Subcutaneous preadipocyte (primary cell): Measurements from ENCODE around the gene TMEM150A. TPM values are rescaled to one million over a fixed set of nuclear protein-coding genes. Genes with fewer than 3 reads are reported as not detected.

Experiments used
- small RNA-seq: library from RNA; depleted of rRNA; stranded (forward); fragments of <200 nt; gene quantifications from one replicate; pipeline ENCODE3, GENCODE V24; 2012
- total RNA-seq: library from RNA; depleted of rRNA; stranded (reverse); fragments of >200 nt; gene quantifications from 2 replicates; pipeline ENCODE4 v1.2.3, GENCODE V29; 2012

TMEM150A gene, protein sequence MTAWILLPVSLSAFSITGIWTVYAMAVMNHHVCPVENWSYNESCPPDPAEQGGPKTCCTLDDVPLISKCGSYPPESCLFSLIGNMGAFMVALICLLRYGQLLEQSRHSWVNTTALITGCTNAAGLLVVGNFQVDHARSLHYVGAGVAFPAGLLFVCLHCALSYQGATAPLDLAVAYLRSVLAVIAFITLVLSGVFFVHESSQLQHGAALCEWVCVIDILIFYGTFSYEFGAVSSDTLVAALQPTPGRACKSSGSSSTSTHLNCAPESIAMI
- total RNA-seq: 8.6 and 9.6 TPM in 2 replicates

DNA sequence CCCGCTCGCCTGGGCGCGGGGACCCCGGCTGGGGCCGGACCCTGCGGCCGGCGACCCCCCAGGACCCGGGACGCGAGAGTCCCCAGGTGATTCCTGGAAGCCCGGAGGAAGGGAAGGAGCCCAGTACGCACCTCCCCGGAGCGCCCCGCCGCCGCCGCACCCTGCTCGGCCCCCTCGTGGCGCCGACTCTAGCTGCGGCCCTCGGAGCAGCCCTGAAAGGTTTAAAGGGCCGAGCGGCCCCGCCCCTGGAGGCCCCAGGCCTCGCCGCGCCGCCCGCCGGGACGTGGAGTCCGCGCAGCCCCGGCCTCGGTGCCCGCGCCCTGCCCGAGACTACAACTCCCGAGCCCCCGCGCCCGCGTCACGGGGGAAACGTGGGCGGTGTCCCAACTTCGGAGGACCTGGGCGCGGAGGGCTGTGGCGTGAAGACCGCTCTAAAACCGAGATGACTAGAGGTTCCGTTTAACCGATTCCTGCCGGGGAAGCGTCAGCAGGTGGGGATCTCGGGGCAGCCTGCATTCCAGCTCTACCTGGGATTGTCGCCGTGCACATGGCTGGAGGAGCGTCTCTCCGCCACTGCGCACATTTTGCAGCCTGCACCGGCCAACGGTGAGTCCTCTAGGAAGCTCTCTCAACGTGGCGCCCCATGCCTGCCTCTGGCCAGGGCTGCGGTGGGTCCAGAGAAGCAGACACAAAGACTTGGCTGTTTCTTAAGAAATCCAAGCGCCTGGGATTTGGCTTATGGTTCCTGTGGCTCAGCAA lies at the start of gene TMEM150A:
TSS of gene TMEM150A (minus strand) at position 223 of the 759 bp plus-strand sequence. CDS start 750 bp downstream, outside the sequence.

DNA sequence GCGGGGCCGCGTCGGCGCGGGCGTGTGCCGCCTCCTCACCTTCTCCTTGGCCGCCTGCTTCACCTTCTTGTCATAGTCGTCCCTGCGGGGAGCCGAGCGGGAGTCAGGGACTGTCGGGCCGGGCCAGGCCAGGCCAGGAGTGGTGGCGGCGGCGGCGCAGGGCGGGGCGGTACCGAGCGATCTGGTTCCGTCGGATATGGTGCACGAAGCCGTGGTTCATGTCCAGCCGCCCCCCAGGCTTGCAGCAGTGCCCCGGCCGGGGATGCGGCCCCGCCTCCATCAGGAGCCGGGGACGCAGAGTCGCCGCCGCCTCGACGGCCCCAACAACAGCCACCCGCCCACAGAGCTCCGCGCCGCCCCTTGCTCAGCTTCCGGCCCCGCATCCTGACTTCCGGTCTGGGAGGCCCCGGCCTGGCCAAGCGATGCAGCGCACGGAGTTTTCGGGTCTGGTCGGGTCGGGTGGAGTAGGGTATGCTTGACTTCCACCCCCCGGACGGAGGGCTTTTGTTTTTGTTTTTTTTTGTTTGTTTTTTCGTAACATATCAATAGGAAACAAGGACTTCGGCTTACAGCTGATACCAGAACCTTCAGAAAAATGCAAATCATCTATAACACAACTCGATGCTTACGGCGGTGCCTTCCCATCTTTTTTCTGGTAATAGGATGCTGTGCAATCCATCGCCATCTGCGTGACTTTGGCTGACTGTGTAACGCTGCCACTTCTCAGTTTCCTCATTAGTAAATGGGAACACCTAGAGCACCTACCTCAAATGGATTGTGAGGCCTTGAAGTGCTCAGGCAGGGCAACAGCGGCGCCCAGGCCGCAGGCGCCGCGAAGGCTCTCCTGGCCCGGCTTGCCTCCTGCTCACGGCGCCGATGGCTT lies 9.4 kb upstream of the TMEM150A start, which contains the start of gene C2orf68:
TSS of gene C2orf68 (minus strand) at position 362 of the 883 bp plus-strand sequence. CDS start at position 280, 82 bp downstream.

DNA sequence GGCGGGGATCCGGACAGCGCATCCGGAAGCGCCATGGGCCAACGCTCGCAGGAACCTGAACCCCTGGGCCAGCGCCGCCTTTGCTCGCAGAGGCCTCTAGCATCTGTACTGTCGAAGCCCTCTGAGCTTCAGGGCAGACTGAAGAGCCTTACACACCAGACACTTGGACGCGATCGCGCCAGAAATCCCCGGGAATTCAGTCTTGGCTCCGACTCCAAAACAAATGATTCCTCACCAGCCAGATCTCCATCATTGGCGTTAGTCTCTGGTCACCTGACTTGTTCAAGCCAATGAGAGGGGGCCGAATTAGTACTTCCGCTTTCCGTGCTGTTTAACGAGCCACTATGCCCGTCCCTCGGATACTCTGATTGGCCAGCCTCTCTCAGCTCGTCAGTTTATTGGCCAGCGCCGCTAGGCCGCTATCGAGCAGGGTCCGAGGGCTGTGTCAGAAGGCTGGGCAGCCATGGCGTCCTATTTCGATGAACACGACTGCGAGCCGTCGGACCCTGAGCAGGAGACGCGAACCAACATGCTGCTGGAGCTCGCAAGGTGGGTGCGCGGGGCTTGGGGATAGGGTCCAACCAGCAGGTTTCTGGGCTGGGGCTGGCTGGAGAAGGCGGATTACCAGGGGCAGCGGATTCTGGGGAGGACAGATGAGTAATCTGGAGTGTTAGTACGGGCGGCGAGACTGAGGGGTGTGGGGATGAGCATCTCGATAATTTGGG lies 7.0 kb downstream of the TMEM150A start, which contains the start of gene RNF181:
TSS of gene RNF181 (plus strand) at position 445 of the 725 bp plus-strand sequence. CDS start at position 464, 19 bp downstream.

DNA sequence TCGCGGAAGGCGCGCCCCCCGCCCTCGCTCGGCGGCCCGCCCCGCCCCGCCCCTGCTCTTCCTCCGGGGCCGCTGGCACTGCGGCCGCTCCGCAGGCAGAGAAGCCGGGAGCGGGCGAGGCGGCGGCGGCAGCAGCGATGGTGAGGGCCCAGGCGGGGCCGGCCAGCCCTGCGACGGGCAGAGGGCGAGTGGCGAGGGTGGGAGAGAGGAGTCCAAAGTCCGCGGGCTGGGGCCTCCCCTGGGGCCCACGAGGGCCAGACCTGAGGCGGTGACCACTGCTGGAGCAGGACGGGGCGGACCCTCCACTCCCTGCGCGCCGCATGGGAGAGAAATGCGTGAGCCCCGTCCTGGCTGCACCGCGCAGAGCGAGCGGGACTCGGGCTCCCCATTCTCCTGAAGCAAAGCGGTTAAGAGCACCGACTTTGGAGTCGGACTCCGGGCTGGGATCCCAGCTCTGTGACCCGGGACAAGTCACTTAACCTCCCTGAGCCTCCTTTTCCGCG lies 18.1 kb downstream of the TMEM150A start, which contains the start of gene VAMP5:
TSS of gene VAMP5 (plus strand) at position 78 of the 503 bp plus-strand sequence. CDS start at position 138, 60 bp downstream.

DNA sequence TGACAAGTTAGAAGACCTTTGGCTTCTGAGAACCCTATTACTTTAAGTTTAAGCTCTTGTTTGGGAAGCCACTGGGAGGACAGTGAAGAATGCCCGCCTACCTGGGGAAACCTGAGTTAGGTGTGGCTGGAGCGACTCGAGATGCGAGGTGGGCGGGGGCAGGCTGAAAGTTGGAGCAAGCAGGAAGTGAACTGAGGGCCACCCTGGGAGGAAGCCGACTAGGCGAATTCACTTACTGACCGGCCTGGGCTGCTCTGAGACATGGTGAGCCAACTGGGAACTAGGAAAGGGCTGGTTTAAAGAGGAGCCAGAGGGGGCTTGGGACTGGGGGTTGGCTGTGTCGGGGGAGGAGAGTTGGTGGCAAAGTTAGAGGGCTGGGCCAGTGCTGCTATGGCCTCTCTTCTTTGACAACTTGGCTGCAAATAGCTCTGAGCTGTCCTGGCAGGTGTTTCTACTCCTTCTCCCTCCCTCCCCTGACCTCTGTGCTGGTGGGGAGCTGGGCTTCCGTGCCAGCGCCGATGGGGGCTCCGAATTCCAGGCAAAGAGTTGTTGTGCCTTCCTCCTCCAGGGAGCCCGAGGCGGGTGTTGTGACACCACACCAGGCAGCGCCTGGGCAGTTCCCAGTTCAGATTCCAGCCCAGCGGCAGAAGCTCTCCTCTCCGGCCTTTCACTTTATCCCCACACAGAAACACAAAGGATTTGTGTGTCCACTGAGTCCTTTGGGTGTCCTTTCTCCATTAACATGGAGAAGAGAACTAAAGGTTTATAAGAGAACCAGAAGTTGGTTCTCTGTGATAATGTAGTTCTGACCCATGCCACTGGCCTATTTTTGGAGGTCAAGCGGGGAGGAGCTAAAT lies 24.9 kb downstream of the TMEM150A start, which contains the start of gene VAMP8:
TSS of gene VAMP8 (plus strand) at position 201 of the 857 bp plus-strand sequence. CDS start at position 262, 61 bp downstream.

DNA sequence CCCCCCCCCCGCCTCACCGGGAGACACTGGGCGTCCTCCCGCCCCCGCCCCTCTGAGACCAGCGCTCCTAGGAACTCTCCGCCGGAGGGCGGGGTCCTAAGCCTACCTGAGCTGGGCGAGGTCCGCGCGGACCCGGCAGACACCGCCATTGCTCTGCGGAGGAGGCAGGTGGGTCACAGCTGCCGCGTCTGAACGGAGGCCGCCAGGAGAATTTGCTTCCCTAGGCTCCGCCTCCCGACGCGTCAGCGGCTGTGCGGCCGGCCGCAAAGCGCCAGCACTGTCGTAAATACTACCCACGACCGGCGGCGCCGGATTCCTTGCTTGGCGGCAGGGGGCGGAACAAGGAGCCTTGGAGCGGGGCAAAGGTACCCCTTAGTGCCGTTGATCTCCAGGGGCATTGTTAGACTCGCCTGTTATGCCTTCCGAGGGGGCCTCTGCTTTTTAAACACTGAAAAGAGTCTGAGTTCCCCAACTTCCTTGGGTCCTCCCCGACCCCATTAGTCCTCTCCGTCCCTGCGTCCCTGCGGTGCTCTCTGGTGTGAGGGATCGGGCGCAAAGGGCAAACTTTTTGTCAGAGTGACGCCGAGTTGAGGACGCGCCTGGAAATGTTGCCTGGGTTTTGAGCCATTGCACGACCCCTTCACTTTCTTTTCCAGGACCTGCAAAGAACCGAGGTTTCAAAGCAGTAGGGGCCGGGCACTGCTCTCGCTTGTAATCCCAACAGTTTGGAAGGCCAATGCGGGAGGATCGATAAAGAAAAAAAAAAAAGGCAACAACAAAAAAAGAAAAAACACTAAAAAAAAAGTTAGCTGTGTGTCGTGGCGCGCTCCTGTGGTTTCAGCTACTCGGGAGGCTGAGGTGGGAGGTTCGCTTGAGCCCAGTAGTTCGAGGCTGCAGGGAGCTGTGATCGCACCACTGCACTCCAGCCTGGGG lies 41.0 kb downstream of the TMEM150A start, which contains the start of gene GGCX:
TSS of gene GGCX (minus strand) at position 214 of the 933 bp plus-strand sequence. CDS start at position 149, 65 bp downstream.

Small RNA genes lying within 50 kb of the gene (small RNA-seq; reads per million reads assigned to genes)
- not detected for gene RN7SL126P

Other genes with a start within 250 kb of the TMEM150A start
- 41.5 and 45.5 TPM in 2 replicates for gene RETSAT, start 248.2 kb downstream of the TMEM150A start, total RNA-seq
- 12.5 and 15.6 TPM in 2 replicates for gene ELMOD3, start 247.9 kb downstream of the TMEM150A start, total RNA-seq
- 86.2 and 140 TPM in 2 replicates for gene CAPG, start 192.3 kb downstream of the TMEM150A start, total RNA-seq
- gene SH2D6, start 184.0 kb downstream of the TMEM150A start, total RNA-seq: under 0.01 TPM in 1 of 2 replicates, not detected in the other
- 127 and 158 TPM in 2 replicates for gene MAT2A, start 63.5 kb downstream of the TMEM150A start, total RNA-seq
- 24.6 and 38.5 TPM in 2 replicates for gene GGCX, start 41.2 kb downstream of the TMEM150A start, total RNA-seq
- gene VAMP8, start 25.1 kb downstream of the TMEM150A start, total RNA-seq: 0.59 TPM in 1 of 2 replicates, not detected in the other
- 16.2 and 25.0 TPM in 2 replicates for gene VAMP5, start 18.3 kb downstream of the TMEM150A start, total RNA-seq
- 105 and 194 TPM in 2 replicates for gene RNF181, start 7.0 kb downstream of the TMEM150A start, total RNA-seq
- gene C2orf68, start 9.4 kb upstream of the TMEM150A start, total RNA-seq: 10.7 and 17.2 TPM in 2 replicates
- gene USP39, start 13.5 kb upstream of the TMEM150A start, total RNA-seq: 39.7 and 46.7 TPM in 2 replicates
- gene SFTPB, start 65.5 kb upstream of the TMEM150A start, total RNA-seq: not detected in 2 replicates
- gene GNLY, start 91.7 kb upstream of the TMEM150A start, total RNA-seq: not detected in 2 replicates
- 5.5 and 7.7 TPM in 2 replicates for gene ATOH8, start 151.3 kb upstream of the TMEM150A start, total RNA-seq